ENCODE measurements around the gene CATSPER3. TPM values are rescaled to one million over a fixed set of nuclear protein-coding genes. Genes with fewer than 3 reads are reported as not detected.

CATSPER3 gene
- total RNA-seq, 4 donors from 2014 or later, result 0.22 to 1.9 (median 0.70) TPM

GRCh38 chr5:135057233-135057632 lies 89.5 kb downstream of the CATSPER3 start:
- no peaks in the 10 kb centered on the region for H3K27me3 ChIP-seq
- no peaks in the 10 kb centered on the region for H3K36me3 ChIP-seq
- intact Hi-C loops (cut with DNase I; ENCODE audit: low total_unique reads) (loop anchor here (10.0 kb wide), 2 partner anchors 208 to 378 kb away; no protein-coding TSS in a partner anchor), in situ Hi-C loops (cut with MboI; ENCODE audit: low sequenced_read_pairs in 4 of 4) (no loop called here)
- no peaks in the 10 kb centered on the region for H3K9me3 ChIP-seq
- H3K4me1 ChIP-seq, result peaks cover 8 to 19% of the 10 kb centered on the region in 2 donors
- TF ChIP-seq, protein P1, sequence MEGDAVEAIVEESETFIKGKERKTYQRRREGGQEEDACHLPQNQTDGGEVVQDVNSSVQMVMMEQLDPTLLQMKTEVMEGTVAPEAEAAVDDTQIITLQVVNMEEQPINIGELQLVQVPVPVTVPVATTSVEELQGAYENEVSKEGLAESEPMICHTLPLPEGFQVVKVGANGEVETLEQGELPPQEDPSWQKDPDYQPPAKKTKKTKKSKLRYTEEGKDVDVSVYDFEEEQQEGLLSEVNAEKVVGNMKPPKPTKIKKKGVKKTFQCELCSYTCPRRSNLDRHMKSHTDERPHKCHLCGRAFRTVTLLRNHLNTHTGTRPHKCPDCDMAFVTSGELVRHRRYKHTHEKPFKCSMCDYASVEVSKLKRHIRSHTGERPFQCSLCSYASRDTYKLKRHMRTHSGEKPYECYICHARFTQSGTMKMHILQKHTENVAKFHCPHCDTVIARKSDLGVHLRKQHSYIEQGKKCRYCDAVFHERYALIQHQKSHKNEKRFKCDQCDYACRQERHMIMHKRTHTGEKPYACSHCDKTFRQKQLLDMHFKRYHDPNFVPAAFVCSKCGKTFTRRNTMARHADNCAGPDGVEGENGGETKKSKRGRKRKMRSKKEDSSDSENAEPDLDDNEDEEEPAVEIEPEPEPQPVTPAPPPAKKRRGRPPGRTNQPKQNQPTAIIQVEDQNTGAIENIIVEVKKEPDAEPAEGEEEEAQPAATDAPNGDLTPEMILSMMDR (IDR thresholded peaks at IDR 0.05 in 4 of 5, conservative IDR thresholded peaks at IDR 0.05 in 1 of 5), result no peak
- TF ChIP-seq POLR2A (IDR thresholded peaks at IDR 0.05), result no peak
- no peak overlapping the region for H3K4me3 ChIP-seq
- DNase-seq (no peak), ATAC-seq (no peak)
- H3K27ac ChIP-seq, result no peak overlapping the region

GRCh38 chr5:135058331-135058732 lies 90.6 kb downstream of the CATSPER3 start:
- intact Hi-C loops (cut with DNase I; ENCODE audit: low total_unique reads), result loop anchor here (10.0 kb wide), 2 partner anchors 206 to 376 kb away; no protein-coding TSS in a partner anchor
- no peak overlapping the region for H3K4me3 ChIP-seq
- no peaks in the 10 kb centered on the region for H3K9me3 ChIP-seq
- TF ChIP-seq, protein P1 (IDR thresholded peaks at IDR 0.05 in 4 of 5, conservative IDR thresholded peaks at IDR 0.05 in 1 of 5), result no peak
- no peak for TF ChIP-seq POLR2A (IDR thresholded peaks at IDR 0.05)
- ATAC-seq, result no peak
- no peak for DNase-seq
- no peaks in the 10 kb centered on the region for H3K27me3 ChIP-seq
- H3K27ac ChIP-seq, result no peak overlapping the region
- H3K4me1 ChIP-seq, result peaks cover 8 to 19% of the 10 kb centered on the region in 2 donors
- in situ Hi-C loops (cut with MboI; ENCODE audit: low sequenced_read_pairs in 4 of 4), result no loop called here
- H3K36me3 ChIP-seq, result no peaks in the 10 kb centered on the region

GRCh38 chr5:135059000-135059923 lies 91.6 kb downstream of the CATSPER3 start:
- no peak overlapping the region for H3K4me3 ChIP-seq
- H3K9me3 ChIP-seq, result no peaks in the 10 kb centered on the region
- H3K27me3 ChIP-seq, result no peaks in the 10 kb centered on the region
- H3K4me1 ChIP-seq, result peaks cover 8 to 19% of the 10 kb centered on the region in 2 donors
- in situ Hi-C loops (cut with MboI; ENCODE audit: low sequenced_read_pairs in 4 of 4), result no loop called here
- no peak overlapping the region for H3K27ac ChIP-seq
- intact Hi-C loops (cut with DNase I; ENCODE audit: low total_unique reads), result loop anchor here (10.0 kb wide), 2 partner anchors 206 to 376 kb away; no protein-coding TSS in a partner anchor
- no peak for DNase-seq
- no peak for TF ChIP-seq POLR2A (IDR thresholded peaks at IDR 0.05)
- TF ChIP-seq, protein P1 (IDR thresholded peaks at IDR 0.05 in 4 of 5, conservative IDR thresholded peaks at IDR 0.05 in 1 of 5), result no peak
- ATAC-seq, result no peak
- no peaks in the 10 kb centered on the region for H3K36me3 ChIP-seq

DNA sequence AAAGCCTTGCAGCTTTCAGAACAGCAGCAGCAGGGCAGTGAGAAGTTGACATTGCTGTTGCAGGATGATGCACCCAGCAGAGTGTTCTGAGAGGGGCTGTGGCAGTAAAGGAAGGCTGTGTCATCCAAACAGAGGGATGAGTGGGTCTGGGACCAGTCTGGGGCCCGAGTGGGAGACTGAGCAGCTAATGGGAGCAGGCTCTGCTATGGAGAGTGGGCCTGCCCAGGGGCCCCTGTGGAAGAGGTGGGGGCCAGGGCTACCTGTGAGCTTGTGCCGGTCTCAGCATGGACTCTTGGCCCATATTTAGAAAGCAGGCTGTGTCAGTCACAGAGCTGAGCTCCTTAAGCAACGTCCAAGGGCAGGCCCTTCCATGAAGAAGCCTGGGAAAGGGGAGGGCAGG lies 92.3 kb downstream of the CATSPER3 start:
- H3K27ac ChIP-seq, result no peak overlapping the region
- TF ChIP-seq POLR2A (IDR thresholded peaks at IDR 0.05), result no peak
- TF ChIP-seq, protein P1 (IDR thresholded peaks at IDR 0.05 in 4 of 5, conservative IDR thresholded peaks at IDR 0.05 in 1 of 5), result no peak
- in situ Hi-C loops (cut with MboI; ENCODE audit: low sequenced_read_pairs in 4 of 4), result no loop called here
- H3K27me3 ChIP-seq, result no peaks in the 10 kb centered on the region
- no peaks in the 10 kb centered on the region for H3K36me3 ChIP-seq
- no peak overlapping the region for H3K4me3 ChIP-seq
- ATAC-seq (no peak), DNase-seq (no peak)
- no peaks in the 10 kb centered on the region for H3K9me3 ChIP-seq
- peaks cover 8 to 19% of the 10 kb centered on the region in 2 donors for H3K4me1 ChIP-seq
- intact Hi-C loops (cut with DNase I; ENCODE audit: low total_unique reads), result no loop called here

Measured in gastrocnemius medialis (tissue), 4 donors.